SIG-M5 treated with dmso at 0.1 percent for 504 hours (cell line): ENCODE measurements around the gene ERCC3.
A peak's percentile ranks its signal among the peaks of the same experiment; 100 is the strongest.
"Not testable (repeated sequence)": the region's sequence is repeated elsewhere in the genome, so short reads cannot be mapped to it uniquely, and the experiment has no call there.

Source experiments
- DNase-seq: peaks from one replicate; lab custom pipeline; 2025; ENCODE audit not compliant: unreplicated experiment; lab: John Stamatoyannopoulos, UW

The ERCC3 gene

GRCh38 chr2:127226520-127227263 lies 67.3 kb downstream of the ERCC3 start:
- peak; percentile 84 for DNase-seq

- no peak for DNase-seq
Observed at GRCh38 chr2:127226132-127226519, 67.8 kb downstream of the ERCC3 start.

GRCh38 chr2:127225186-127225960 lies 68.6 kb downstream of the ERCC3 start:
- no peak for DNase-seq

- DNase-seq: not testable (repeated sequence)
Observed at GRCh38 chr2:127224135-127224534, 69.8 kb downstream of the ERCC3 start.

GRCh38 chr2:127220768-127221527 lies 73.0 kb downstream of the ERCC3 start:
- DNase-seq: no peak

- DNase-seq: no peak
Observed at GRCh38 chr2:127220102-127220767, 73.7 kb downstream of the ERCC3 start, which contains the start of gene CYP27C1. Gene CYP27C1 (minus strand): TSS chr2:127220299. CDS start chr2:127220270, 29 bp downstream.

- no peak for DNase-seq
Observed at GRCh38 chr2:127219171-127220070, 74.5 kb downstream of the ERCC3 start.

GRCh38 chr2:127218812-127219170 lies 75.2 kb downstream of the ERCC3 start:
- DNase-seq: no peak

GRCh38 chr2:127217470-127218325 lies 76.2 kb downstream of the ERCC3 start:
- peak; percentile 40 for DNase-seq

- no peak for DNase-seq
Observed at GRCh38 chr2:127216593-127216992, 77.4 kb downstream of the ERCC3 start.

GRCh38 chr2:127216095-127216494 lies 77.8 kb downstream of the ERCC3 start:
- DNase-seq: no peak

- DNase-seq: not testable (repeated sequence)
Observed at GRCh38 chr2:127214201-127214600, 79.7 kb downstream of the ERCC3 start.

- no peak for DNase-seq
Observed at GRCh38 chr2:127208313-127208712, 85.6 kb downstream of the ERCC3 start.
